Dendritic cell treated with granulocyte-macrophage colony-stimulating factor and Interleukin-4, amounts not matched to agents 40 ng/mL and 50 ng/mL, for 4 days (primary cell): ENCODE measurements around the gene EHD2.
"Not testable (repeated sequence)": the region's sequence is repeated elsewhere in the genome, so short reads cannot be mapped to it uniquely, and the experiment has no call there.

Experiments
- H3K27ac Mint-ChIP-seq: one replicate; pipeline ENCODE4 v1.8.0; 2022; ENCODE audit warnings: mild to moderate bottlenecking, mixed read lengths
- H3K27me3 Mint-ChIP-seq: one replicate; pipeline ENCODE4 v1.8.0; 2022; ENCODE audit warnings: mild to moderate bottlenecking, mixed read lengths
- H3K36me3 Mint-ChIP-seq: one replicate; pipeline ENCODE4 v1.8.0; 2022; ENCODE audit warnings: low read depth, mixed read lengths
- H3K4me1 Mint-ChIP-seq: one replicate; pipeline ENCODE4 v1.8.0; 2022; ENCODE audit warnings: low read depth, mixed read lengths
- H3K4me3 Mint-ChIP-seq: one replicate; pipeline ENCODE4 v1.8.0; 2022; ENCODE audit warnings: mild to moderate bottlenecking, moderate library complexity, mixed read lengths
- H3K9me3 Mint-ChIP-seq: one replicate; pipeline ENCODE4 v1.8.0; 2022; ENCODE audit warnings: mixed read lengths
- intact Hi-C: fragments of 100-400 bp; cut with micrococcal nuclease; formaldehyde crosslinking; loops from one replicate; pipeline ENCODE4 v1.15.0; 2022

The EHD2 gene

DNA sequence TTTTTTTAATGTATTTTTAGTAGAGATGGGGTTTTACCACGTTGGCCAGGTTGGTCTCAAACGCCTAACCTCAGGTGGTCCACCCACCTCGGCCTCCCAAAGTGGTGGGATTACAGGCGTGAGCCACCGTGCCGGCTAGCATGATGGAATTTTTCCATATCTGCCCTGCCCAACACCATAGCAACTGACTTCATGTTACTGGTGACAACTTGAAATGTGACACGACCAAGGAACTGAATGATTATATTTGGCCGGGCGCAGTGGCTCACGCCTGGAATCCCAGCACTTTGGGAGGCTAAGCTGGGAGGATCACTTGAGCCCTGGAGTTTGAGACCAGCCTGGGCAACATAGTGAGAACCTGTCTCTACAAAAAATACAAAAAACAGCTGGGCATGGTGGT is 74.1 kb downstream of the EHD2 start:
- H3K27me3 Mint-ChIP-seq, H3K4me3 Mint-ChIP-seq, H3K9me3 Mint-ChIP-seq, intact Hi-C loops, H3K4me1 Mint-ChIP-seq, H3K27ac Mint-ChIP-seq: not testable (repeated sequence)
- peaks cover 44% of the 10 kb centered on the region for H3K36me3 Mint-ChIP-seq

DNA sequence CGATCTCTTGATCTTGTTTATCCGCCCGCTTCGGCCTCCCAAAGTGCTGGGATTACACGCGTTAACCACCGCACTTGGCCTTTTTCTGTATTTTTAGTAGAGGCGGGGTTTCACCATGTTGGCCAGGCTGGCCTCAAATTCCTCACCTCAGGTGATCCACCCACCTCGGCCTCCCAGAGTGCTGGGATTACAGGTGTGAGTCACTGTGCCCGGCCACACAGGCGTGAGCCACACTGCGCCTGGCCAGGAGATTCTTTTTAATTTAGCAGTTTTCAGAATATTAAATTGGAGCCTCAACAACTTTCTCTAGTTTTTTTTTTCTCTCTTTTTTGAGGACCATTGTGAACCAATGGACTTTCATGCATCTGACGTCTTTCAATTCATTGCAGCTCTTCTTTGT is 76.6 kb downstream of the EHD2 start:
- H3K27ac Mint-ChIP-seq, H3K27me3 Mint-ChIP-seq, H3K4me1 Mint-ChIP-seq, H3K4me3 Mint-ChIP-seq, H3K9me3 Mint-ChIP-seq, intact Hi-C loops: not testable (repeated sequence)
- H3K36me3 Mint-ChIP-seq: peaks cover 19% of the 10 kb centered on the region

DNA sequence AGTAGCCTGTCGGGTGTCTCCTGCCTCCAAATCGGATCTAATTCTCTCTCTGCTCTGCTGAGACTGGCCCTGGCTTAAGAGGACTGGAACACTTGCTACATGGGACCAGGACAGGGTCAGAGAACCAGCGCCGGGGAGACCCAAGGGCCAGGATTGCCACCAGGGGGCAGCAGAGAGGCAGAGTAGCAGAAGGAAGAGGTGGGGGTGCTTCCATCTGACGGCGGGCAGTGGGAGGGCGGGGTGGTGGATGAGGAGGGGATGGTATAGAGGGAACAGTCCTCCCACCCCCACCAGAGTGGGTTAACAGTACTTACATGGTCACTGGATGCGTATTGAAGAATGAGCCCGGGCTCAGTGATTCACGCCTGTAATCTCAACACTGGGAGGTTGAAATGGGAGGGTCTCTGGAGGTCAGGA is 77.2 kb downstream of the EHD2 start:
- peaks cover 13% of the 10 kb centered on the region for H3K36me3 Mint-ChIP-seq
- H3K27ac Mint-ChIP-seq: no peak overlapping the region
- H3K9me3 Mint-ChIP-seq: no peaks in the 10 kb centered on the region
- no peaks in the 10 kb centered on the region for H3K4me1 Mint-ChIP-seq
- H3K27me3 Mint-ChIP-seq: peaks cover 4% of the 10 kb centered on the region
- intact Hi-C loops: no loop called here
- H3K4me3 Mint-ChIP-seq: no peak overlapping the region

DNA sequence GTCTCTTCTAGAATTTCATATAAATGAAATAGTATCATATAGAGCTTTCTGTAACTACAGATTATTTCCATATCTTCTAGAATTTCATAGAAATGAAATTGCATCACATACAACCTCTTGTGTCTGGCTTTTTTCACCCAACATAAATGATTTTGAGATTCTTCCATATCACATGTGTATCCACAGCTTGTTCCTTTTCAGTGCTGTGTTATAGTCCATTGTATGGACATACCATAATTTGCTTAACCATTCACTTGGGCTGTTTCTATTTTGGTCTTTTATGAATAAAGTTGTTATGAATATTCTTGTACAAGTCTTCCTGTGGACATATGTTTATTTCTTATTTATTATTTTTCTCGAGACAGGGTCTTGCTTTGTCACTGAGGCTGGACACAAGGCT is 79.4 kb downstream of the EHD2 start:
- intact Hi-C loops: no loop called here
- no peaks in the 10 kb centered on the region for H3K36me3 Mint-ChIP-seq
- no peak overlapping the region for H3K27ac Mint-ChIP-seq
- H3K4me3 Mint-ChIP-seq: no peak overlapping the region
- H3K27me3 Mint-ChIP-seq: peaks cover 7% of the 10 kb centered on the region
- H3K9me3 Mint-ChIP-seq: no peaks in the 10 kb centered on the region
- no peaks in the 10 kb centered on the region for H3K4me1 Mint-ChIP-seq
